IgD-negative memory B cell (primary cell): ENCODE data around the gene ROR2. TPM values are rescaled to one million over a fixed set of nuclear protein-coding genes. Genes with fewer than 3 reads are reported as not detected.
A peak's percentile ranks its signal among the peaks of the same experiment; 100 is the strongest.

Experiments
- H3K27ac Mint-ChIP-seq, 3 donors: one replicate each; pipeline ENCODE4 v1.8.0; 2020 to 2022; ENCODE audit warnings: mild to moderate bottlenecking in 3 of 3, mixed read lengths in 3 of 3, moderate library complexity in 1 of 3
- H3K27me3 Mint-ChIP-seq: one replicate; pipeline ENCODE4 v1.8.0; 2021; ENCODE audit warnings: mixed read lengths
- H3K36me3 Mint-ChIP-seq: one replicate; pipeline ENCODE4 v1.8.0; 2020; ENCODE audit warnings: mild to moderate bottlenecking, mixed read lengths
- H3K4me1 Mint-ChIP-seq, 3 donors: one replicate each; pipeline ENCODE4 v1.8.0; 2020 to 2022; ENCODE audit warnings: mixed read lengths in 3 of 3, mild to moderate bottlenecking in 1 of 3
- H3K4me3 Mint-ChIP-seq, 4 donors: one replicate each; pipeline ENCODE4 v1.8.0; 2020 to 2022; ENCODE audit warnings: mild to moderate bottlenecking in 4 of 4, mixed read lengths in 4 of 4, moderate library complexity in 3 of 4
- H3K9me3 Mint-ChIP-seq, 3 donors: one replicate each; pipeline ENCODE4 v1.8.0; 2020 to 2021; ENCODE audit warnings: mixed read lengths in 3 of 3, mild to moderate bottlenecking in 1 of 3
- polyA plus RNA-seq: library from polyadenylated mRNA; unstranded; fragments of 300-500 nt; fragmentation: Illumina TruSeq; gene quantifications from one replicate; pipeline ENCODE4 v1.2.3, GENCODE V29; 2021

ROR2 gene
- polyA plus RNA-seq, 1 donor from 2014 or later, result not detected

GRCh38 chr9:91865041-91865440, 85.0 kb downstream of the ROR2 start:
- Mint-ChIP-seq H3K27ac (no peak overlapping the region), H3K36me3 (peaks cover 3% of the 10 kb centered on the region), H3K27me3 (peaks cover 9% of the 10 kb centered on the region), H3K4me3 (no peak overlapping the region), H3K4me1 (peaks cover 0 to 2% (median 0%) of the 10 kb centered on the region in 3 donors), H3K9me3 (peaks cover 0 to 6% (median 4%) of the 10 kb centered on the region in 3 donors)

DNA sequence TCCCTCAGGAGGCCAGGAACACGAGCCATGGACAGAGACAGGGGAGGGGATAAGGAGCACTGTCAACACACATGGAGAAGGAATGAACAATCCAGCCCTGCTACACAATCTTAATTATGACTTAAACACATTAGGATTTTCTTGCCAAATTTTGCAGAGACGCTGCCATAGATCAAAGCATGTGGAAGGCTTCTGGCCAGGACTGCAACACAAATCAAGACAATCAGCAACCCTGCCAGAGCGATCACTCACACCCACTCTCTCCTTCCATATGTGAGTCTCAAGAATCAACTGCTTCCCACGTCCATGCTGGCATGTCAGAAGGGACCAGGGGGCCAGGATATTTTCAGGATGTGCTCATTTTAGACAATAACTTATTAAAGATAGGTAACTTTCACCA, 85.6 kb downstream of the ROR2 start:
- Mint-ChIP-seq H3K4me1 (peaks cover 0 to 2% (median 0%) of the 10 kb centered on the region in 3 donors), H3K36me3 (peaks cover 3% of the 10 kb centered on the region), H3K27ac (no peak overlapping the region), H3K9me3 (peaks cover 0 to 6% (median 4%) of the 10 kb centered on the region in 3 donors), H3K4me3 (no peak overlapping the region), H3K27me3 (peaks cover 8% of the 10 kb centered on the region)

- Mint-ChIP-seq H3K27me3 (peaks cover 7% of the 10 kb centered on the region), H3K27ac (no peak overlapping the region), H3K9me3 (peaks cover 0 to 6% (median 4%) of the 10 kb centered on the region in 3 donors), H3K4me1 (peaks cover 0 to 2% (median 0%) of the 10 kb centered on the region in 3 donors), H3K4me3 (peak overlapping the region in 1 of 4 donors; percentile 36), H3K36me3 (peaks cover 3% of the 10 kb centered on the region)
Observed at GRCh38 chr9:91863469-91863868, 86.6 kb downstream of the ROR2 start.

- Mint-ChIP-seq H3K9me3 (peaks cover 0 to 6% (median 4%) of the 10 kb centered on the region in 3 donors), H3K4me3 (no peak overlapping the region), H3K36me3 (peaks cover 4% of the 10 kb centered on the region), H3K27ac (no peak overlapping the region), H3K27me3 (peaks cover 4% of the 10 kb centered on the region), H3K4me1 (peaks cover 0 to 2% (median 1%) of the 10 kb centered on the region in 3 donors)
Observed at GRCh38 chr9:91858213-91859030, 91.6 kb downstream of the ROR2 start.

GRCh38 chr9:91857291-91858212, 92.5 kb downstream of the ROR2 start:
- peaks cover 4% of the 10 kb centered on the region for H3K36me3 Mint-ChIP-seq
- no peak overlapping the region for H3K4me3 Mint-ChIP-seq
- peaks cover 0 to 4% (median 4%) of the 10 kb centered on the region in 3 donors for H3K9me3 Mint-ChIP-seq
- peaks cover 2% of the 10 kb centered on the region for H3K27me3 Mint-ChIP-seq
- H3K4me1 Mint-ChIP-seq, result peaks cover 0 to 1% (median 0%) of the 10 kb centered on the region in 3 donors
- H3K27ac Mint-ChIP-seq, result no peak overlapping the region

DNA sequence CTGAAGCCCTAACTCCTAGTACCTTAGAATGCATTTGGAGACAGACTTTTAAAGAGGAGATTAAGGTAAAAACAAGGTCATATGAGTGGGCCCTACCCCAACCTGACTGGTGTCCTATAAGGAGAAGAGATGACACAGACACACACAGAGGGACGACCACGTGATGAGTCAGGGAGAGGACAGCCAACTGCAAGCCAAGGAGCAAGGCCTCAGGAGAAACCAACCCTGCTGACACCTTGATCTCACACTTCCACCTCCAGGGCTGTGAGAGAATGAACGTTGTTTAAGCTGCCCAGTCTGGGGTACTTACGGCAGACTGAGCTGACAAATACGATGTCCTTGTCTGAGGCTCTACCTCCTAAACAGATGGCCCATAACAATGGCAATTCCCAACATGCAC, 93.6 kb downstream of the ROR2 start:
- Mint-ChIP-seq H3K27me3 (peaks cover 2% of the 10 kb centered on the region), H3K9me3 (peaks cover 0 to 2% (median 1%) of the 10 kb centered on the region in 3 donors), H3K4me1 (peaks cover 0 to 1% (median 0%) of the 10 kb centered on the region in 3 donors), H3K36me3 (peaks cover 1% of the 10 kb centered on the region), H3K27ac (no peak overlapping the region), H3K4me3 (no peak overlapping the region)

DNA sequence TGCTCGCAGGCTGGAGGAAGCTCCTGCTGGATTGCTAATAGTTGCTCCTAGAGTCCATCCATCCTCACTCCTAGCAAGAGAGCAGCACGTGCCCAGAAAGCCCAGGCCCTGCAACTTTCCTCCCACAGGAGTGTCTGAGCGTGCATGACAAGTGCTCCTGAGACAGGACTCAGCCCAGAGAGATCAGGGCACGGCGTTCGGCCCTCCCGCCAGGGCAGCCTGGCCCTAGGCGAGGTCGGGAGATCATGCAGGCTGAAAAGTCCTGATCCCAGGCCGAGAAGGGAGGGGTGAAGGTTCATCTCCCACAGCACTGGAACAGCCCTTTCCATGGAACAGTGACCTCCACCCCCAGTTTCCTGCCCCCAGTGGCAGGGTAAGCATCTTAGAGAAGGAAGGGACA, 94.8 kb downstream of the ROR2 start:
- Mint-ChIP-seq H3K27ac (no peak overlapping the region), H3K4me3 (no peak overlapping the region), H3K27me3 (peaks cover 2% of the 10 kb centered on the region), H3K9me3 (no peaks in the 10 kb centered on the region), H3K36me3 (peaks cover 1% of the 10 kb centered on the region), H3K4me1 (peaks cover 0 to 1% (median 0%) of the 10 kb centered on the region in 3 donors)

DNA sequence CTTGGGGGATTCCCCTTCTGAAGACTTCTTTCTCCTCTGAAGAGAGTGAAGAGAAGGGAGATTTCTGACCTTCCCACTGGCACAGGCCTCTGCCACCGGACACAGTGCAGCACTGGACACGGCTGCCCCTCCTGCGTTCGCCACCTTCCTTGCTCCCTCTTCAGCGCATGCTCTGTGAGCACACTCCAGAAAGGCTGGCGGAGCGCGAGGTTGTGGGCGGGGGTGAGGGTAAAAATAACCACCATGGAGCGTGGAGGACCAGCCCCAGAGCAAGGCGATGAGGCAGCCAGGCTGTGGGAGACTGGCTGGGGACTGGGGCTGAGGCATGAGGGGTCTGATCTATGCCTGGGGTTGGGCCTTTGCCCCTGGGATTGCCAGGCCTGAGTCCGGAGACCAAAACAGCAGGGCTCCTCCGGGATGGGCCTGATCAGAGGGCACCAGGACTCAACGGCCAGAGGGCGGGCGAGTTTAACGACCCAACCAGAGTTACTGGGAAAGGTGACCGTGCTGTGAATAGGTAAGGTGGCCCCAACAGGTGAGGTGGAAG, 97.2 kb downstream of the ROR2 start:
- Mint-ChIP-seq H3K9me3 (peaks cover 0 to 3% (median 0%) of the 10 kb centered on the region in 3 donors), H3K4me1 (peaks cover 0 to 1% (median 0%) of the 10 kb centered on the region in 3 donors), H3K27ac (no peak overlapping the region), H3K27me3 (peaks cover 10% of the 10 kb centered on the region), H3K36me3 (peaks cover 1% of the 10 kb centered on the region), H3K4me3 (no peak overlapping the region)

DNA sequence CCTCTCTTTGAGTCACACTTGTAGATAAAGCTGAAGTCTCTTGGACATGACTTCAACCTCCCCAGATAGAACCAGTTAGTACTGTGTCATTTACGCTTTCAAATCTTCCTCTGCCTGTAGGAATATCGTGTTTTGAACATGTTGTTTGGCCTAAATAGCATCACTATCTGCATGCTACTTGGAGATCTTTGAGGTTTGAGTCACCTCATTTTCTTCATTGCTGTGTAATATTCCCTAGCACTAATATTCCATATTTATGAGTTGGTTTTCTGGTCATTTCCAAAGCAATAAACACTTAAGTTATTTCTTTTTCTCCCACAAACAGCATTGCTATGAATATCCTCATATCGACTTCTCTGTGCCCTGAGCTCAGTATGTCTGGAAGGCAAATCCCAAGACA, 100.3 kb downstream of the ROR2 start:
- Mint-ChIP-seq H3K27me3 (peaks cover 15% of the 10 kb centered on the region), H3K36me3 (no peaks in the 10 kb centered on the region), H3K27ac (no peak overlapping the region), H3K4me3 (no peak overlapping the region), H3K9me3 (peaks cover 0 to 3% (median 0%) of the 10 kb centered on the region in 3 donors), H3K4me1 (peaks cover 0 to 8% (median 4%) of the 10 kb centered on the region in 3 donors)

DNA sequence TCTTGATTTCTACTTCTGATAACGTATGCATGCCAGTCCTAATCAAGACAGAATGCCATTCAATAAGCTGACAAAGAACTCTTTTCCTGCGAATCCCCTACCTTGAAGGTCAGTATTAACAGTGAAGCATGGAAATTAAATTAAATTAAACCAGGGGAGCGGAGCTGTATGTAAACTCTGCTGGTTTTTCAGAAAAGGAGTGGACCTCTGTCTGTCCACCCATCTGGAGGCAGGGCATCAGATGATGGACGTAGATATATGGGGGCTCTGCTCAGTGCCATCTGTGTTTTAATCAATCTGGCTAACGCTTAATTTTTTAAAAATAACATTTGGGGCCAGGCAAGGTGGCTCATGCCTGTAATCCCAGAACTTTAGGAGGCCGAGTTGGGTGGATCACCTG, 101.9 kb downstream of the ROR2 start:
- Mint-ChIP-seq H3K9me3 (peaks cover 0 to 3% (median 0%) of the 10 kb centered on the region in 3 donors), H3K4me3 (no peak overlapping the region), H3K27ac (no peak overlapping the region), H3K4me1 (peaks cover 0 to 13% (median 13%) of the 10 kb centered on the region in 3 donors), H3K27me3 (peaks cover 21% of the 10 kb centered on the region), H3K36me3 (no peaks in the 10 kb centered on the region)

DNA sequence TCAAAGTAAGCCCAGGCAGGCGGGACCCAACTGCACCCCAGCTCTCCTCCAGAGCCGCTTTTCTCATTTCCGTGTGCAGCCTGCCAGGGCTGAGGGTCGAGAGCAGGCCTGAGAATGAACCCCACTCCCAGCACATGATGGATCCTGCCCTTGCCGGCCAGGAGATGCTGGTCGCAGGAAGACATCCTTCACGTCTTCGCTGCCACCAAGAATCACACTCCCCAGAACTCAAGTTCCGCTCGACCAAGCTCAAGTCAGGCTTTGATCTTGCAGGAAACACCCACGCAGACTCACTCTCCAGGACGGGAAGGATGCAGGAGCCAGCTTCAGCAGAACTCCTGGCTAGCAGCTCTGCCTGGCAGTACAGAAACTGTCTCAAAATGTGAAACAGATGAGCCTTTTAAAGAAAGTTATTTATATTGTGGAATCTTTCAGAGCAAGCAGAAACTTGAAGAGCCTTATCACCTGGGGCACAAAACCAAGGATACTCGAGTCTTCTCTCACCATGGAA, 102.4 kb downstream of the ROR2 start:
- Mint-ChIP-seq H3K36me3 (no peaks in the 10 kb centered on the region), H3K27me3 (peaks cover 21% of the 10 kb centered on the region), H3K27ac (no peak overlapping the region), H3K4me1 (peaks cover 0 to 15% (median 13%) of the 10 kb centered on the region in 3 donors), H3K4me3 (no peak overlapping the region), H3K9me3 (peaks cover 0 to 3% (median 0%) of the 10 kb centered on the region in 3 donors)

GRCh38 chr9:91845879-91846278, 104.1 kb downstream of the ROR2 start:
- Mint-ChIP-seq H3K9me3 (peaks cover 0 to 3% (median 0%) of the 10 kb centered on the region in 3 donors), H3K4me1 (peaks cover 0 to 22% (median 18%) of the 10 kb centered on the region in 3 donors), H3K27me3 (peaks cover 27% of the 10 kb centered on the region), H3K36me3 (no peaks in the 10 kb centered on the region), H3K27ac (no peak overlapping the region), H3K4me3 (no peak overlapping the region)

DNA sequence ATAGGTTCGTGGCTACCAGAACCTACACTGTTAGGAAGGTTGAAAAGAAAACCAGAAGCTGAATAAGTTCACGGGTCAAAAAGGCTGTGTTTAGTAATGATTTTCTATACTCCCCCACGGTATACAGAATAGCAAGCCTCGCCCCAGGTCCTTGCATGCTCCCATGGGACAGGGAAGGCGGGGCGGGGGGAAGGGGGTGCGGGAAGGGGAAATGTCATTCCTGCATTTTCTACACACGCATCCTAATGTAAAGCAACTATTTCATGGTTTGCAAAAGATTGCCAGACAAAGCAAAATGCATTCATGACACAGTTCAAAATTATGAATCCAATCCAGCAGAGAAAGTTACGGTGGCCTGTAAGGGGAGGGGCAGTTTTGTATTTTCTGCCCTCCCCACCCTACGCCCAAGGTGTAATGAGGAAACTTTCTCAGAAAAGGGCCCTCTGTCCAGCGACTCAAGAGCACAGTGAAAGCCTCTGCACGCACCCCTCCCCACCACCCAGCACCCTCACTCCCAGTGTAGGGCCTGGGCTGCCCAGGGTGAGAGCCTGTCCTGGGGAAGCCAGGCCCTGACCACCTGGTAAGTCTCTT, 105.2 kb downstream of the ROR2 start:
- peaks cover 0 to 27% (median 24%) of the 10 kb centered on the region in 3 donors for H3K4me1 Mint-ChIP-seq
- no peak overlapping the region for H3K4me3 Mint-ChIP-seq
- no peak overlapping the region for H3K27ac Mint-ChIP-seq
- H3K9me3 Mint-ChIP-seq, result peaks cover 0 to 3% (median 0%) of the 10 kb centered on the region in 3 donors
- H3K36me3 Mint-ChIP-seq, result no peaks in the 10 kb centered on the region
- peaks cover 34% of the 10 kb centered on the region for H3K27me3 Mint-ChIP-seq

DNA sequence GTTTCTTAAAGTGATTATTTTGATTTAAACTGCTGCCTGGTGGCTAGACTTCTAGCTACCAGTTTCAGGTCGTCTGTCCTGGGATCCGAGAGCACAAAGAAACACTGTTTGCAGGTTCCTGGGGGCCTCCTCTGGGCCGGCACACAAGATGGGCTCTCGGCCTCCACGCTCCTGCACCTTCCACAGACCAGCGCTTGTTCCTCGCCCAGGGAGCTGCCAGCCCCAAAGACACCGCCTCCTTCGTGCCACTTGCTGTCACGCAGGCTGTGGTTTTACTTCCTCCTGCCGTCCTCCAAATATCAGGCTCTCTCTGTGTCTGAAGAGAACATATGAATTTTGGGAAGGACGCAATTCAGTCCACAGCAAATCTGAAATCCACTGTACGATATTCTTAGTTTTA, 105.8 kb downstream of the ROR2 start:
- H3K27ac Mint-ChIP-seq, result no peak overlapping the region
- H3K27me3 Mint-ChIP-seq, result peaks cover 33% of the 10 kb centered on the region
- H3K36me3 Mint-ChIP-seq, result no peaks in the 10 kb centered on the region
- peaks cover 0 to 30% (median 28%) of the 10 kb centered on the region in 3 donors for H3K4me1 Mint-ChIP-seq
- no peak overlapping the region for H3K4me3 Mint-ChIP-seq
- peaks cover 0 to 3% (median 0%) of the 10 kb centered on the region in 3 donors for H3K9me3 Mint-ChIP-seq
